GM19395 (cell line): Measurements from ENCODE around the gene TTC1.
"Not testable (repeated sequence)": the region's sequence is repeated elsewhere in the genome, so short reads cannot be mapped to it uniquely, and the experiment has no call there.

ENCODE experiments used
- ATAC-seq: cut with Tn5 transposase; IDR thresholded peaks from one replicate; pipeline ENCODE4 v1.9.1; 2021; ENCODE audit warnings: mild to moderate bottlenecking, moderate library complexity; ENCODE audit not compliant: unreplicated experiment

The TTC1 gene, protein sequence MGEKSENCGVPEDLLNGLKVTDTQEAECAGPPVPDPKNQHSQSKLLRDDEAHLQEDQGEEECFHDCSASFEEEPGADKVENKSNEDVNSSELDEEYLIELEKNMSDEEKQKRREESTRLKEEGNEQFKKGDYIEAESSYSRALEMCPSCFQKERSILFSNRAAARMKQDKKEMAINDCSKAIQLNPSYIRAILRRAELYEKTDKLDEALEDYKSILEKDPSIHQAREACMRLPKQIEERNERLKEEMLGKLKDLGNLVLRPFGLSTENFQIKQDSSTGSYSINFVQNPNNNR

GRCh38 chr5:160008877-160009590, at the start of gene TTC1:
TTC1 (plus strand) TSS chr5:160009139; CDS start chr5:160010529, 1,390 bp downstream.
- peak; percentile 100 for ATAC-seq

- no peak for ATAC-seq
Observed at GRCh38 chr5:159961176-159962160, 47.5 kb upstream of the TTC1 start.

- ATAC-seq, result no peak
Observed at GRCh38 chr5:159962214-159962613, 46.7 kb upstream of the TTC1 start.

DNA sequence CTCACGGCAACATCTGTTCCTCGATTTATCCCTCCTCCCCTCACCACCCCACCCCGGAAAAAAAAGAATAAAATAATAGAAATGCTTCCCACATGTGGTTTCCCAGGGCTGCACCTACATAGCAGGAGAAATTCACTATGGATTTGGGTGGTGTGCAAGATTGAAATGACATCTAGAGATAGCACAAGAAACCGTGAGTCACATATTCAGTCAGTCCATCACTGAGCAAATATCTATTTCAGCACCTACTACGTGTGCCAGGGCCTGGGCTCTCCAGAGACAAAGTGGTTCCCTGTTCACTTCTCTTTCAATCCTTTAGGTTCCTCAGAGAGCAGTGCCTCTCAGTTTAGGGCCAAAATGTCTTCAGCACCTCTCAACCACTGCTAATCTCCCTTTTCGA, 45.0 kb upstream of the TTC1 start:
- ATAC-seq, result no peak

- ATAC-seq, result no peak
Observed at GRCh38 chr5:159965031-159965837, 43.7 kb upstream of the TTC1 start.

- not testable (repeated sequence) for ATAC-seq
Observed at GRCh38 chr5:159965838-159966128, 43.2 kb upstream of the TTC1 start.

- no peak for ATAC-seq
Observed at GRCh38 chr5:159969966-159970365, 39.0 kb upstream of the TTC1 start.

DNA sequence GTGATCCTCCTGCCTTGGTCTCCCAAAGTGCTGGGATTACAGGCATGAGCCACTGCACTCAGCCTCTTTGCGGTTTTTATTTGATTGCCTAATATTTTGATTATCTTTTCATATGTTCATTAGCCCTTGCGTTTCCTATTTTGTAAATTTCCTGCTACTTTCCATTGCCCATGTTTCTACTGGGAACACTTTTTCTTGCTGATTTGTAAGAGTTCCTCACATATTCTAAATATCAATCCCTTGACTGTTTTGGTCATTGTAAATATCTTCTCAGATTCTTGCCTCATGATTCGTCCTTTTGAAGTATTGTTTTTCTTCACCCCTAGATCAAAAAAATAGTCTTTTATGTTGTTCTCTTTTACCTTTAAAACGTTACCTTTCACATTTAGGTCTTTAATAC, 37.9 kb upstream of the TTC1 start:
- ATAC-seq, result no peak

GRCh38 chr5:159971514-159971913, 37.4 kb upstream of the TTC1 start:
- no peak for ATAC-seq

DNA sequence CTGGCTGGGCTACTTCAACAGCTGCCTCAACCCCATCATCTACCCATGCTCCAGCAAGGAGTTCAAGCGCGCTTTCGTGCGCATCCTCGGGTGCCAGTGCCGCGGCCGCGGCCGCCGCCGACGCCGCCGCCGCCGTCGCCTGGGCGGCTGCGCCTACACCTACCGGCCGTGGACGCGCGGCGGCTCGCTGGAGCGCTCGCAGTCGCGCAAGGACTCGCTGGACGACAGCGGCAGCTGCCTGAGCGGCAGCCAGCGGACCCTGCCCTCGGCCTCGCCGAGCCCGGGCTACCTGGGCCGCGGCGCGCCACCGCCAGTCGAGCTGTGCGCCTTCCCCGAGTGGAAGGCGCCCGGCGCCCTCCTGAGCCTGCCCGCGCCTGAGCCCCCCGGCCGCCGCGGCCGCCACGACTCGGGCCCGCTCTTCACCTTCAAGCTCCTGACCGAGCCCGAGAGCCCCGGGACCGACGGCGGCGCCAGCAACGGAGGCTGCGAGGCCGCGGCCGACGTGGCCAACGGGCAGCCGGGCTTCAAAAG, 36.9 kb upstream of the TTC1 start:
- no peak for ATAC-seq

DNA sequence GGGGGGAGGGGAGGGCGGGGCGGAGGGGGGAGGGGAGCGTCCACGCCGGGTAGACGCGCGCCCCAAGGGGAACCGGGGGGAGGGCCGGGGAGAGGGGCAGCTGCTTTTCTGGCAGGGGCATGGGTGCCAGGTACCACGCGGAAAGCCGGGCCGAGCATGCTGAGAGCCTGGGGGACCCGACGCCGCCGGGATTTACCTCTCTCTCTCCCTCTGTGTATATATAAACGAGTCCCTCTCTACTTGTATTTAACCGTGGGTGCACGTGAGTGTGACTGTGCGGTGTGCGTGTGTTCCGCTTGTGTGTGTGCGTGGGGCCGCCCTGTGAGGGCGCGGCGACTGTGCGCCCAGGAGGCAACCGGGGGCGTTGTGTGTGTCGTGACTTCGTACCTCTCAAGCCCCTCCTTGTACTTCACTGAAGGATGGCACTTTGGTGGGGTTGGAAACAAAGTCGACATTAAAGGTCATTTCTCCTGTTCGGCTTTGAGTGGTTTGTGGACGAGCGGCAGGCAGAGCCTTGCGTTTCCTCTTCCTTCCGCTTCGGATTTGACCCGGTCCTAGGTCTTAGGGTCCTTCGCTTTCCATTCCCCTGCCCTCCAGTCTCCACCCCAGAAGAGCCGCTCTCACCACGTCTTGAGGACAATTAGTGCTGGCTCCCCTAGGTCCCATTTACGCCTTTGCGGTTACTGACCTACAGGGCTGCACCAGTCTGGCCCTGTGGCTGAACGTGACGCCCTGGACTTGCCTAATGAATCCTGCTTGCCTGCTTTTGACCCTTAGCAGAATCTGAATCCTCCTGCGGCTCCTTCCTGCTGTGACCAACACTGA, 36.2 kb upstream of the TTC1 start:
- no peak for ATAC-seq

GRCh38 chr5:159975462-159976019, 33.4 kb upstream of the TTC1 start:
- no peak for ATAC-seq

DNA sequence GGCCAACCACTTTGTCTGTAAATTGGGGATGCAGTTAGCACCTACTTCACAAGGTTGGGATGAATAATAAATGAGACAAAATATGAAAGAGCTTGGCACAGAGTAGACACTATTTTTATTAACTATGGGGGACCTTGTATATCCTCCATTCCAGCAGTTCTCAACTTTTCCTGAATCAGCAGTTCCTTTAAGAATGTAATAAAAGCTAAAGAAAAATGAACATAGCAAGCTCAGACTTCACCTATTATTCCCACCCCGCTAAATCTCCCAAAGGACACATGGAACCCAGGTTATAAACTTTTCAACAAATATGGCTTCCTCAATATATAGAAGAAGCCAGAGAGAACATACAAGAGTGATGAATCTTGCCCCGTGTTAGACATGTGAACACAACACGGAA, 32.0 kb upstream of the TTC1 start:
- no peak for ATAC-seq

DNA sequence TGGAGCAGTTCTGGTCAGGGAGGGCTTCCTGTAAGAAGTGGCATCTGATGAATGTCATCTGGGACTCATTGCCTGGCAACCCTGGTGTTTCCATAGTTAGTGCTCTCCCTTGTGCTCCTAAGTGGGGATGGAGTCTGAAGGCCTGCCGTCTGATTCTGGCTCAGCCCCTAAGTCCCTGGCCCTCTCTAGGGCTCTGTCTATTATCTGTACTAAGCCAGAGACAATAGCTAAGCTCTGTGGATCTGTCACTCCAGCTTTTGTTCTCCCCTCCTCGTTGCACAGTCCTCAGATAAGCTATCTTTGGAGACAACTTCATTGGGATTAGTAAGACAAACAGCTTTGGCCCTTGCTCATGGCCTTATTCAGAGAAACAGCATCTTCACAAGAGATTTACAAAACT, 30.6 kb upstream of the TTC1 start:
- ATAC-seq, result no peak

DNA sequence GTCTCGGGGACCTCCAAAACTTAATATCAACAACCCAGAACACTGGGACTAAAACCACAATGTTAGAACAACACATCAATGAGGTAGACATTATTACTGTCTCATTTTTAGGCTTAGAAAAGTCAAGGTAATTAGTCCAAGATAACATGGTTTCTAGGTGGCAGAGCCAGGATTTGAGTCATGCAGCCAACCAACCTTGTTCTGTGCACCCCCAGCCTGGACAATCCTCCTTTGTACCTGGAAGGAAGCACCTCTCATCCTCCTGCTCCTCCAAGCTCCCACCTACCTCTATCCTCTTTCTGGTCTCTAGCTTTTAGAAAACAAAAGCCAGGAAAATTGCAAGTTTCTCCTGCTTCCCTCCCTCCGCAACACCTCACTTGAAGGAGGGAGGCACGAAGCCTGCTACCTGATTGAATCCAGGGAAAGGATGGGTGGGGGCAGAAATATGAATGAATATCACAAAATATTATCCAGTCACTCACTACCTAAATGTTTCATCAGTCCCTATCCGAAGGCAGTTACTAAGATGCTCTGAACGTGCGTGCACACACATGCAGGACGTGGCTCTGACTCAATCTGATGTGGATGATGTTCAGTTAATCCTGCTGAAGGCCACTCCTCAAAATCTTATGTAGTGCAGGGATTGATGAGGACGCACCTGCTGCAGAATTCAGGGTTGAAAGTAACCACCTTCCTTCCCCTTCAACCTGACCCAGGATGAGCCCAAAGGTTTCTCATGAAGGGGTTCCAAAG, 26.3 kb upstream of the TTC1 start:
- no peak for ATAC-seq

DNA sequence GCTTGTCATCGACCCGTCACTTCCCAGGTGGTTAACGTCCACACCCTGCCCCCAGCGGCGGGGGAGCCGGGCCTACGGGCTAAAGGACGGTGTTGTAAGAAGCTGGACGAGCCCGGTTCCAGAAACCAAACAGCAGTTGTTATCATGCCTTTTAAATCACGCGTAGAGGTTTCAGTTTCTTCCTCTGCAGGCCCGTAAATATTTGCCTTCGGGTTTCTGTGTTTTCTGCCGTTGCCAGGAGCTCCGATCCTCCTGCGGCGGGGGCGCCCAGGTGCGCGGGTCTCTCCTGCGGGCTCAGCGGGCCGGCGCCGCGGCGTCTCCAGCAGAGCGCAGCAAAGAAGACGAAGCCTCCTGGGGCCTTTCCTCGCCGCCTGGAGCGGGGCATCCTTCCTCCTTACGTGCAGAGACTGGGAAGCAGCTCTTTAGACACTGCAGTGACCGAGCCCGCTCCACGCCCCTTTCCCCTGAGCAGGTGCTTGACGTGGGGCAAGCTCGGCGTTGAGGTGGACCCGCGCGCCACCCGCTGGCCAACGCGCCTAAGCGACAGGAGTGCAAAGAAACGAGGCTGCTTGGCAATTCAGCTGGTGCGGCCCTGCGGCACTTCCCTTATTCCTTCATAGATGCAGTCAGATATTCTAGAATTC, 21.8 kb upstream of the TTC1 start:
- peak; percentile 96 for ATAC-seq

GRCh38 chr5:159990506-159990905, 18.4 kb upstream of the TTC1 start:
- no peak for ATAC-seq

DNA sequence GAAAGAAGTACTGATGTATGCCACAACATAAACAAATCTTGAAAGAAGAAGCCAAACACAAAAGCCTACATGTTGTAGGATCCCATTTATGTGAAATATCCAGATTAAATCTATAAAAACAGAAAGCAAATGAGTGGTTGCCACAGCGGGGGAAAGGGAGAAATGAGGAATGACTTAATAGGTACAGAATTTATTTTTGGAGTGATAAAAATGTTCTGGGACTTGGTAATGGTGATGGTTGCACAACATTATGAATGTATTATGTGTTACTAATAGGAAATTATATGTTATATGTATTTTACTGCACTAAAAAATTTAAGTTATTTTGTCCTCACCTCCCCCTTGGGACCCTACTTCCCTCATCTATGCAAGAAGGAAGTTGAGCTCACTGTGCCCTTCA, 16.4 kb upstream of the TTC1 start:
- ATAC-seq, result no peak
